T-helper 9 cell (primary cell): Measurements from ENCODE around the gene KCNC1.

Experiments
- DNase-seq: peaks from one replicate; pipeline ENCODE4 v3.0.0-alpha.2; 2020

The KCNC1 gene

DNA sequence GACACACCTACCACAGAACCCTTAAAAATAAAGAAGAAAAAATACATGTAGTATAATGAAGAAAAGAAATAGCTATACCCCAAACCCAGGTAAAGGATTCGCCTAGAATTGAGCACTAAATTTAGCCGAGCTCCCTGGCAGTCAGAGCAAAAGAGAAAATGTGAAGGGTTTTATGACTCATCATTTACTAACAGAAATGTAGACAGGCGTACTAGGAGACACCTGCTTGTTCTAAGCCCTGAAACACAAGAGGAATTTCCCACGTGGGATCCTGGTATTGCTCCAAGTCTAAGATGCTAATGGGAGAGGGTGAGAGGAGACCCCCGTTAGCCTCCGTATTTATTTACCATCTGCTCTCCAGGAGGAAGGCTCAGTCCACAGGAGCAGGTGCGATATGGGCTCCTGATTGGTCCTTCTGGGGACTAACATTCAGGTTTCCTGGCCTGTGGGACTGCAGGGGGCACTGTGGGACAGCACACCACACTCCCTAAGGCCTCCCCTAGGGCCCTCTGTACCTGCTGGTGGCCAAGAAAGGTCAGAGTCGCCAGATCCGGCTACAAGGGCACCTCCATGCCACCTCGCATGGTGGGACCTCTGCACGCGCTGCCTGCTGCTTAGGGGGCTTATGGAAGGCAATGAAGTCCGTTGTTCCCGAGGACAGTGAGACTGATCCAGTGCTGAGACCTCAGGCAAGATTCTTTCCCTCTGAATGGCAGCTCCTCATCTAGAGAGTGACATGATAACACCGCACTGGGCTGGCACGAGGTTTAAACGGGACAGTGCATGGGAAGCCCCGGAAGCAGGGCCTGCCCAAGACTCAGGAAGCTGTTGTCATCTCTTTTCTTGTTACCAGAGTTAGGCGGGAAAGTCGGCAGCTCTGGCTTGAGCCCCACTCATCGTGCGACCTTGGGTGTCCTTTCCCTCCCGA lies 25.8 kb downstream of the KCNC1 start:
- DNase-seq, result no peak

DNA sequence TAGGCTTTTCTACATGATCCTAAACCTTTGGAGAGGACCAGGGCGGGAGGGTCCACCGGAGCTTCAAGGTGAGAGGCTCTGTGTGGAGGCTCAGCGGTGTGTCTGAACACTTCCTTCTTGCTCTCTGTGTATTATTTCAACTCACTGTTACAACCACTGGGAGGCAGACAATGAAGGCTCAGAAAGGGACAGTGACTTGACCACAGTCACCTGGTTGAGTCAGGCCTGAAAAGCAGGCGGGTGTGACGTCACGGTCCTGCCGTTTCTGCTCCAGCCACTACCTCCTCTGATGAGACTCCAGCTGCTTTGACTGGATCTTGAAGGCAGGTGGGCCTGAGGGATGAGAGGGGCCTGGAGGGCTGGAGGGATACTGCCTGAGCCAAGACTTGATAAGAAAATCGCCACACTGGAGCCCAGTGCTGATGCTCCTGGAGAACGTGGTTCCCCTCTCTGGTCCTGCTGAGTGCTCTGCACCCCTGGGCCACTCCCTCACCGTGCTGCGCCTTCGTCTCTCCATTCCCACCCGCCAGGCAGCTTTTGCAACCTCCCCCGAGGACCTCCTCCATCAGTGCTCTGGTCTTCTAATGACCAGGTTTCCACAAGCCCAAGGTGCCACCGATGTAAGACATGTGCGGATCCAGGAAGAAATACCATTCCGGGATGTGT lies 27.9 kb downstream of the KCNC1 start:
- no peak for DNase-seq

DNA sequence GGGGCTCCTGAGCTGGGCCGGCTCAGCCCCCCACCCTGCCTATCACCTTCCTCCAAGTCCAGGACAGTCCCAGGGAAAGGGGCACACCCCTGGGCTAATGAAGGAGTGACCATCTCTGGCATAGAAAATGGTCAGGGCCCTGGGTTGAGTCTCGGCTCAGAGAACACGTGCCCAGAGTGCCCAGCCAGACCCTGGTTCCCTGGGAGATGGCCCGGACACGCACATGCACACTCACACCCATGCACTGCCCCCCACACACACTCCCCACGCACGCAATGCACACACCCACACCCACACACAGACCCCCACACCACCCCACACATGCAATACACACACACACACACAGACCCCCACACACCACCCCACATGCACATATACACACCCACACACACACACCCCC lies 28.7 kb downstream of the KCNC1 start:
- no peak for DNase-seq

DNA sequence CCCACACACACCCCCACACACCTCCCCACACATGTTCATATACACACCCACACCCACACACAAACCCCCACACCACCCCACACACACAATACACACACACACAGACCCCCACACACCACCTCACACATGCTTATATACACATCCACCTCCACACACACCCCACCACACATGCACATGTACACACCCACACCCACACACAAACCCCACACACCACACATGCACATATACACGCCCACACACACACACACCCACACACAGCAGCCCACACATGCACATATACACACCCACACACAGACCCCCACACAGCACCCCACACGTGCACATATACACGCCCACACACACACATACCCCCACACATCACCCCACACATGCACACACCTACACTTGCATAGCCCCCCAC lies 29.1 kb downstream of the KCNC1 start:
- DNase-seq, result no peak

DNA sequence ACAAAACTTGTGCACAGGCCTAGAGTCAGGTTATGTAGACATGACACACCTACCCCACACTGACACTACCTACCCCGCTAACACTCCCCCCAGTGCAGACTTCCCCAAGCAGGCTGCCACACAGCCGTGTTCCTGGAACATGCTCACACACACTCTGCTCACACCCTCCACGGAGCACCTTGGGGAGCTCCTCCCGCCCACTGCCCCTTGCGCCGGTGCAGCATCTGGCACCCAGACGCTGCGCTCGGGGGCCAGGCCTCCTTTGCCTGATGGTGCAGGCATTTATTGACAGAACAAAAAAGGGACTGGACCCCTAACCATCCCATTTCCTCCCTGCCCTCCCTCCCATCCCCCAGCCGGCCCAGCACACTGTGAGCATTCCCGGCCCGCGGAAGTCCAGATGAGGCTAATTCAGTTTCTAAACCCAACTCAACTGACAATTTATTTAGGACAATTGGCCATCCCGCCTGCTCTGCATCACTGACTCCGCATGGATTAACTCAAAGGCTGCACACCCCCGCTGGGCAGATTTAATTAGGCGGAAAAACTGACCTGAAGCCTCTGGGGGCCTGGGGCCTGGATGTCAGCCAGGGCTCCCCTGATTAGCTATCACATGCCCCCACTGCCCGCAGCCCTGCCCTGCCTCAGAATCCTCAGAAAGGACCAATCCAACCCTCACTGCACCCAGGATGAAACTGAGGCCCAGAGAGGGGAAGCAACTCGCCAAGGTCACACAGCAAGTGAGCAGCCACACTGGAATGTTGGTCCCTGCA lies 30.1 kb downstream of the KCNC1 start:
- no peak for DNase-seq

DNA sequence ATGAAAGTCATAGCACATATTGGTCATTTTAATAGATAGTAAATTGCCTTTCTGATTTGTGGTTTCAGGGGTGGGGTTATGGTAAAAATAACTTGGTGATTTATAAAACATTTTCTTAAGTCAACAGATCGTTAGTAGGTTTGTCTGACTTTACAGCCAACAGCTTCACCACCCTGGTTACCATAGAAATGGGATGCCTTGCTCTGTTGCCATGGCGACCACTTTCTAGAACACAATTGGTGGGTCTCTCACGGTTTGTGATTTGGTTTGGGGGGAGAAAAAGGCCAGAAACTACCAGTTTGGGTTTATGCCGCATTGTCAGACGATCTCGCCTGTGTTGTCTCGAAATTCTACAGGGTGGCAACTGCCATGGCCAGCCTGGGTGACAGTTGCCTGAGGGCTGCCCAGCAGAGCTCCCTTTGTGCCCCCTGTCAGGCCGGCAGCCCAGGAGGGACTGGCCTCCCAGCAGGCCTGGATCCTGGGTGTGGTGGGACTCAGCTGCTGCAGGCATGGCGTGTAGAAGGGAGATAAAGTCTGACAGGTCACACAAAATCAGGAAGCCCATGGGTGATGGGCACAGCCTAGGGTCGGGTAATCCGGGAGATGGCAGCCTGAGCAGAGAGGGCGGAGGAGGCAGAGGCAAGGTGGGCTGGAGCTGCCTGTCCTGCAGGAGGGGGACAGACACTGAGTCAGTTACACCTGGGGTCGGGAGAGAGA lies 30.9 kb downstream of the KCNC1 start:
- no peak for DNase-seq

DNA sequence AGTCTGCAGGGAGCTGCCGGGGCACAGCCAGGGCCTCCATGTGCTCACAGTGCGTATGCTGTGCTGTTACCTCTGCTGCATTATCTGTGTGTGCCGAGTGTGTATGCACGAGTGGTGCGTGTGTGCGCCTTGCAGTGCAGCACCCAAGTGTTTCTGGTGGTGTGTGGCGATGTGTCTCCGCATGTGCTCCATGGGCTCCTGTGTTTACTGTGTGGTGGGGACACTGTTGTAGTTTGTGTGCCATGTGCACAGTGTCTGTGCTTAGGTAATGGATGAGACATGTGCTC lies 31.4 kb downstream of the KCNC1 start:
- DNase-seq, result no peak

DNA sequence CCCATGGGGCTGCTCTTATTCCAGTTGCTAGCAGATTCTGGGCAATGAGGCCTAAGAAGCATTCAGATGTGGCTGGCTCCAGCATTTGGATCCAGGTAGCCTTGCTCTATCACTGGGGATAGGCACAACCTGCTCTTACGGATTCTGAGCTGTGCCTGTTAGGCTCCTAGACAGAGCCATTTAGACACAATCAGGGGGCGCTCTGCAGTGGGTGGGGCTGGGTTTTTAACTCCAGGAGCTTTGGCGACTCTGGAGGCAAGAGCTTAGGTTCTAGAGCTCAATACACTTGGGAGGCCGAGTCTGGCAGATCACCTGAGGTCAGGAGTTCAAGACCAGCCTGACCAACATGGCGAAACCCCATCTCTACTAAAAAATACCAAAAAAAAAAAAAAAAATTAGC lies 32.0 kb downstream of the KCNC1 start:
- DNase-seq, result no peak

DNA sequence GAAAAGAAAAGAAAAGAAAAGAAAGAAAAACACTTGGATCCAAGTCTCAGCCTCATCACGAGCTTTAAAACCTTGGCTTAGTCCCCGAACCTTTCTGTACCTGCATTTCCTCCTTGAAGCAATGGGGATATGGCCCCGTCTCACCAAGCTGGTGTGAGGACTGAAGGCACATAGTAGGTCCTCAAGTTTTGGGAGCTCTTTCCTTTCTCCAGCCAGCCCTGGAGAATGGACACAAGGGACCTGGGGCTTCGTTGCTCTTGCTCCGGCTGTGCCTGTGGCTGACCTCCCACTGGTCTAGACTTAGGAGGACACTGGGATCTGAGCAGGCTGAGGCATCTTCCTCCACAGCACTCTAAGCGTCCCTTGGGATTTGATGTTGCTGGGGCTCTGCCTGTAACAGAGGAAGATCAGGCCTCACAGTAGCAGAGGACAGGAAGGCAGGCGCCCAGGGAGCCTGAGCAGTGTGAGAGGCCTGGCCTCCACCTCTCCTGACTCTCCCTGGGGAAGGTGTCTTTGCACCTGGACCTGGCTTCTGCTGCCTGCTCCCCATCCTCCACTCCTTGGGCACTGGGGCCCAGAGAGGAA lies 32.8 kb downstream of the KCNC1 start:
- no peak for DNase-seq

DNA sequence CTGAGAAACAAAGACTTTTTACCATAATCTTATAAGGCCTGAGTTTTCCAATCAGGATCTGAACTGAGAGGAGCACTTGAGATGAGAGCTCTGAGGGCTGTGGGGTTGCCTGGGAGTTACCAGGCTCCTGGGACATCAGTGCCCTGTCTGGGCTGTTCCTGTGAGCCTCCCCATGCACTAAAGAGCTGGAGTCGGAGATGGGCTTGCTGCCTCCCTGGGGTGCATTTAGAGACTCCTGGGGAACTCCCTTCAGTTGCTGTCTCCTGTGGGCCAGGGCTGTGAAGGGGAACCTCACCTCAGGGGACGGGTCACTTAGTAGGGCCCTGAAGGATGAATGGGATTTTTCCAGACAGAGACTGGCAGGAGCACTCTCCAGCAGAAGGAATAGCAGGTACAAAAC lies 33.3 kb downstream of the KCNC1 start:
- DNase-seq, result no peak

DNA sequence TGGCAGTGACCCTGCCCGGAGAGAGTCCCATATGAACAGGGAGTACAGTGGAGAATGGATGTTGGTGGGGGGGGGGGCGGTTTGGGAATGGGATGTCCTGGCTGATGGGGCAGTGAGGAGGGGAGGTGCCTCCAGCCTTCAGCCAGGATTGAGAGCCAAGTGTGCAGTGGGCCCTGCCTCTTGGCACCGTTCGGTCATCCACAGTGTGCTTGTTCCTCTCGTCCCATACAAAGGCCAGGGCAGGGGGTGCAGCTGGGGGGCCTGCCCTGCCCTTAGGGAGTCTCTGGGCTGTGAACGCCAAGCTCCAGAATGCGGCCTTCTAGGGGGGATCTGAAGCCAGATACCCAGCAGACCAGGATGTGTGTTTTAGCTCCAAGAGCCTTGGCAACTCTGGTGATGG lies 34.0 kb downstream of the KCNC1 start:
- no peak for DNase-seq

DNA sequence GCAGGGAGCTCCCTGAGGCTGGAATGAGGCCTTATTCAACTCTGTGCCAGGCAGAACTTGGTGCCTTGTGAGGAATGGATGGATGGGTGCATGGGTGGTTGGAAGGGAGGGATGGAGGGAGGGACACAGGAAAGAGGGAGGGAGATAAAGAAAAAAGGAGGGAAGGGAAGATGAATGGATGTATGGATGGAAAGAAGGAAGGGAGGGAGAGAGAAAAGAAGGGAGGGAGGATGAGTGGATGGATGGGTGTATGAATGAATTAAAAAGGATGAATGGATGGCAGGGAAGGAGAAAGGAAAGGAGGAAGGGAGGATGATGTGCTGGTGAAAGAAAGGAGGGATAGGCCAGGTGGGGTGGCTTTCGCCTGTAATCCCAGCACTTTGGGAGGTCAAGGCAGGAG lies 34.6 kb downstream of the KCNC1 start:
- DNase-seq, result no peak

DNA sequence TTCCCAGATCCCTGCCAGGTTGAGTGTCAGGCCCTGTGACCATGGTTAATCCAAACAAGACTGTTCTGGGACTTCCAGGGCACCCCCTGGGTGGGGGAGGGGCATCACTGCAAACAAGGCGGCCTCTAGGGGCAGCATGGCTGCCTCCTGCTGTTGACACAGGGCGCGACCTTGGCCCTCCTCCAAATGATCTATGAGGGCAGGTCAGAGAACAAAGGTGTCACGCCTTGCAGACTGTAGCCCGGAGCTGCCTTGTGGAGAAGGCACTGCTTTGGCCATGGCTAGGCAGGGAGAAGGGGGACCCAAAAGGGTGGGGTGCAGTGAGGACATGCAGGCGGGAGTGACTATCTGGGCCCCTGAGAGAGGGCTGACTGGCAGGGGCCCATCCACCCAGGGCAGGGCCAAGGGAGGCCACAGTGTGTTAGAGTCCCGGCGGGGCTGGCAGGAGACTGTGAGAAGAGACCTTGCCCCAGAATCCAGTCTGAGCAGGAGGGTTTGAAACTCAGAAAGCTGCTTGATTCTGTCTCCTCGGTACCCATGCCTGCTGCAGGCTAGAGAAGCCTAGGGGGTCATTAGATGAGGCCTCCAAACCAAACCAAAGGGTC lies 35.6 kb downstream of the KCNC1 start:
- DNase-seq, result no peak

DNA sequence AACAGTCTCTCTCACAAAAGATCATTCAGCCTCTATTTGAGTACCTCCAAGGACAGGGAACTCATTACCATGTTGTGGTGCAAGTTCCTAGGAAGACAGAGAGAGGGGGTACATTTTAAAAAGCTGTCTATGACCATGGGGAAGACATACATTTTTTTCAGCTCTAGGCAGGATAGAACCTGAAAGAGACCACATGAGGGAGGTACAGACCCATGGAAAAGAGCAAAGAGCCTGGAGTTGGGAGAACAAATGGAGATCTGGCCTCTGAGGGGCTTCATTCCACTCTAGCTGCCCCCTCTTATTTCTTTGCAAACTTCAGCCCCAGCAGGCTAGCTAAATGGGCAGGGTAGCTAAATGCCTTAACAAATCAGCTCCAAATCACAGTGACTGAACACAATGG lies 36.3 kb downstream of the KCNC1 start:
- DNase-seq, result no peak

DNA sequence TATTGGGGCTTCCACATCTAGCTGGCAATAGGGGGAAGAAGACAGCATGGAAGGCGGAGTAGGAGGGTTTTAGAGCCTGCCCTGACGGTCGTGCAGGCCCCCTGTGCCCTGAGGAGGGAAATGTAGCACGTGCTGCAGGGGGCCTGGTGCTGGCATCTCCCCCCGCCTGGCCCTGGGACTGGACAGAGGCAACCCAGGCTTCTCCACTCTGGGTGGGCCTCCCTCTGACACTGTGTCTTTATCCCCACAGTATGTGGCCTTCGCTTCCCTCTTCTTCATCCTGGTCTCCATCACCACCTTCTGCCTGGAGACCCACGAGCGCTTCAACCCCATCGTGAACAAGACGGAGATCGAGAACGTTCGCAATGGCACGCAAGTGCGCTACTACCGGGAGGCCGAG lies 36.8 kb downstream of the KCNC1 start:
- DNase-seq, result no peak

DNA sequence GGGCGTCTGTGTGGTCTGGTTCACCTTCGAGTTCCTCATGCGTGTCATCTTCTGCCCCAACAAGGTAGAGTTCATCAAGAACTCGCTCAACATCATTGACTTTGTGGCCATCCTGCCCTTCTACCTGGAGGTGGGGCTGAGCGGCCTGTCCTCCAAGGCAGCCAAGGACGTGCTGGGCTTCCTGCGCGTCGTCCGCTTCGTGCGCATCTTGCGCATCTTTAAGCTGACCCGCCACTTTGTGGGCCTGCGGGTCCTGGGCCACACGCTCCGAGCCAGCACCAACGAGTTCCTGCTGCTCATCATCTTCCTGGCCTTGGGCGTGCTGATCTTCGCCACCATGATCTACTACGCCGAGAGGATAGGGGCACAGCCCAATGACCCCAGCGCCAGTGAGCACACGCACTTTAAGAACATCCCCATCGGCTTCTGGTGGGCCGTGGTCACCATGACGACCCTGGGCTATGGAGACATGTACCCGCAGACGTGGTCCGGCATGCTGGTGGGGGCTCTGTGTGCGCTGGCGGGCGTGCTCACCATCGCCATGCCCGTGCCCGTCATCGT lies 37.3 kb downstream of the KCNC1 start:
- no peak for DNase-seq

DNA sequence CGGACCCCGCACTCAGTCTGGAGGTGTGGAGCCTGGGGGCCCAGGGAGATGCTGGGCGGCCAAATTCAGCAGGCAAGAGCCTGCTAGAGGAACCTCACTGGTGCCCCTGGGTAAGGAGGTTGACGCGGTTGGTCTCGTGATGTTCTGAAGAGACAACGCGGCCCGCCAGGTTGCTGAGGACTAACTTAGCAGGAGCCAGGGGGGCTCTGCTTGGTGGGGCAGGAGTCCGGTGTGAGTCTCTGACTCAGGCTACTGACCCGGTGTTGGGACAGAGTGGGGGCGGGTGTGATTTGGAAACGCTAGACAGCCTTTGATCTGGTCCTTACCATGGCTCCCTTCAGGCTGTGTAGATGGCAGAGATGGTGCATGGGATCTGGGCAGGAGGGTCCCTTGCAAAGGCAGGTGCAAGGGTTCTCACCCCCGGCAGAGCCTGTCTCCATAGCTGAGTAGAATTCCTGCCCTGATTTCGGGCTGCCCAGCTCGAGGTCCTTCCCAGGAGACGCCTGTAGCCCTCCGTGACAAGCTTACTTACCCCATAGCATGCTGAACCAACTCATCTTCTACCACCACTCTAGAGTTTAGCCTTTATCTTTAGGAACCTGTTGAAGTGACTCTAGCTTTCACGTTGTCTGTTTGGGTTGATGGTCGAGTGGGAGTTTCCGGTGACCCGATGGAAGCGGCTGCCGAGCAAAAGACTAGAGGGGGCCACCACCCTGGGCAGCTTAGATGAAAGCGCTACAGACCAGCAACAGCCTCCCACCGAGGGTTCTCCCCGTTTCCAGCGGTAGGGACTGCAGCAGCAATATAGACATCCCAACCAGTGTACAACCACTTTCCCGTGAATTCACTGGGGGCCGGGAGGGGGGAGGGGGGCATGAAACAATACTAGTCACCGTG lies 38.4 kb downstream of the KCNC1 start:
- no peak for DNase-seq

DNA sequence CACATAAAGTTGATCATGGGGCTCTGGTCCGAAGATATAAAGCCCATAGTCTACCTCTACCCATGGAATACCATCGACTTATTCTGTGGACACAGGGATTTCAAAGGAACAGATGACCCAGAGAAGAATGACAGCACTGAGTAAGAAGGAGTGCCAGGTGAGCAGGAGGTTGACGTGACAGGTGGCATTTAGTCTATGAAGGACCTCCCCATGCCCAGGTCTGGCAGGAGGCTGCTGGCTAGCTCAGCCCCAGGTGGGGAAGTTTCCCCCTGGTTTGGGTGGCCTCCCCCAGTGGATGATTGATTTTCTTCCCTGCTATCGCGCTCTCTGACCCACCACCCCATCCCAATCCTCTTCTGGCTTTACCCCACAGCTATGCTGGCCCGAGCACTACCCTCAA lies 39.1 kb downstream of the KCNC1 start:
- no peak for DNase-seq

DNA sequence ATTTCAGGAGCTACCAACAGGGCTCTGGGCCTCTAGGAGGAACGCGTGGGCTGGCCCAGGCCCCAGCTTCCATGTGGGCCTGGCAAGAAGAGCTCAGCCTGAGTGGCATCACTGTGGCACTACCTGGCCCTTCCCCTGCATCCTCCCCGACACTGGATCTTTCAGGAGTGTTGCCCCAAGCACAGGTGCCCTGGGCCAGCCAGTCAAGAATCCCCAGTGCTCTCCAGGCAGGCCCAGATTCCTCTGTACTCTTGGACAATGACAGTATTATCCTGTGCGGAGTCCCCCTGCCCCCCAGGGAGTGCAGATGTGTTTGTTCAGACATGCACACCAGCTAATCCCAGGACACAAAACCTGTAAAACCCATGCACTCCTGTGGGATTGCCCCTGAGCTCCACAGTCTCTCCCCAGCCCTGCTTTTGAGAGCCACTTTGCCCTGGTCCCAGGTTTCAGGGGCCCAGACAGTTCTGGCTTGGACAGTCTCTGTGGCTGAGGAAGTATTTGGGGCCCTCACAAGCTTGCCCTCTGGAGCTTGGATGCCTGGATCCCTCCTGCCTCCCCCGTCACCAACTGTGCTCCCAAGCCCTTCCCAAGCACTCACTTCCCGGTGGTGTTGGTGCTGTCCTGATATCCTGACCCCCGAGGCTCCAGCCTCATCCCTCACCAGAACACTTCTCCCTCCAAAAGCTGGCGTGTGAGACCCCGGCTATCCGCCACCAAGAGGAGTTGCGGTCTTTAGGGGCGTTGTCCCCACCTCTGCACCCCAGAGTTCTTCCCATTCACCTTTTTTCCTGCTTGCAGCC lies 39.9 kb downstream of the KCNC1 start:
- no peak for DNase-seq

DNA sequence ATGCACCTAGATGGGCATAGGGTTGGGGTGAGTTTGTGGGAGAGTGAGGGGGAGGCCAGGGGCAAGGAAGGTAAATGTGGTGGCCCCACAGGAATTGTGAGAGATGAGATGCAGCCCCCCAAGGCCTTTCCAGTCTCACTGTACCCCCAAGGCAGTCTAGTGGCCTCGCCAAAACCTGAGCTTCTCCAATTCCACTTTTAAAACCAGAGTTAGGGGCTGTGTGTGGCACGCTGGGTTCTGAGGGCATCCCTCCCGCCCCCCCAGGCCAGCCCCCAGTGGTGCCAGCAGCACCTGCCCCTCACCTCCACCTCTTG lies 40.4 kb downstream of the KCNC1 start:
- no peak for DNase-seq
